AG08395 (cell line): ENCODE results near the gene CHST5.
"Not testable (repeated sequence)": the region's sequence is repeated elsewhere in the genome, so short reads cannot be mapped to it uniquely, and the experiment has no call there.

Experiments
- DNase-seq: peaks from one replicate; pipeline ENCODE4 v3.0.0; 2012; ENCODE audit warnings: mixed read lengths, low spot score

The CHST5 gene

DNA sequence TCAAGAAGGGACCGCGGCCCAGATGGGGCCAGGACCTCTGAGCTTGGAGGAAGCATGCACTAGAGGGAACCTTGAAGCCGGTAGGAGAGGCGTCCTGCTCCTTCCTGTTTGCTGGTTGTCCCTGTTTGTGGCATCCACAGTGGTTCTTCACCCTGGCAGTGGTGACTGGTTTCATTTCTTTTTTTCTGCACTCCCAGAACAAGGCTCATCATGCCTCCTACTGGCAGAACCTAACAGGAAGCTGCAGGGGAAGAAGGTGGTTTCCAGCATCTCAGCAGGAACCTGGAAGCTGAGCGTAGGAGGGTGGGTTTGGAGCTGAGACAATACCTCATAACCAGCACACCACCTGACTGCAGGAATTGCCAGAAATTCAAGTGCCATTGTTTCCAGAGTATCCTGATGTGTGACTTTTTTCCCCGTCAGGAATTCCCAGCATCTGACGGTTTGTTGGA is 14.3 kb upstream of the CHST5 start:
- no peak for DNase-seq

DNA sequence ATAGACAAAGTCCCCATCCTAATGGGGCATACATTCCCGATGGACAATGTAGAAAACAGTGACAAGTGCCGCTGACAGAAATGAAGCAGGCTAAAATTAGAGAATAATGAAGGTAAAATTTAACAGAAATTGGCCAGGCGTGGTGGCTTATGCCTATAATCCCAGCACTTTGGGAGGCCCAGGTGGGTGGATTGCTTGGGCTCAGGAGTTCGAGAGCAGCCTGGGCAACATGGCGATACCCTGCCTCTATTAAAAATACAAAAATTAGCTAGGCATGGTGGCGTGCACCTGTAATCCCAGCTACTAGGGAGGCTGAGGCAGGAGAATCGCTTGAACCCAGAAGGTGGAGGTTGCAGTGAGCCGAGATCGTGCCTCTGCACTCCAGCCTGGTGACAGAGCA is 12.5 kb upstream of the CHST5 start:
- not testable (repeated sequence) for DNase-seq

DNA sequence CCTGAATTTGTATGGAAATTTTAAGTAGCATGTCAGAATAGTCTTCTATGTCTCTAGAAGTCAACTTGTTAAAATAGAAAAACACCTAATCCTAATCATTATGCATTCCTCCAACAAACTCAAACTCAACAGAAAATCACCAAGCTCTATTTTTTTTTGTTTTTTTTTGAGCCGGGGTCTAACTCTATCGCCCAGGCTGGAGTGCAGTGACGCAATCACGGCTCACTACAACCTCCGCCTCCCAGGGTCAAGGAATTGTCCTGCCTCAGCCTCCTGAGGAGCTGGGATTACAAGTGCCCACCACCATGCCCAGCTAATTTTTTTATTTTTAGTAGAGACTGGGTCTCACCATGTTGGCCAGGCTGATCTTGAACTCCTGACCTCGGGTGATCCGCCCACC is 10.4 kb upstream of the CHST5 start:
- no peak for DNase-seq

DNA sequence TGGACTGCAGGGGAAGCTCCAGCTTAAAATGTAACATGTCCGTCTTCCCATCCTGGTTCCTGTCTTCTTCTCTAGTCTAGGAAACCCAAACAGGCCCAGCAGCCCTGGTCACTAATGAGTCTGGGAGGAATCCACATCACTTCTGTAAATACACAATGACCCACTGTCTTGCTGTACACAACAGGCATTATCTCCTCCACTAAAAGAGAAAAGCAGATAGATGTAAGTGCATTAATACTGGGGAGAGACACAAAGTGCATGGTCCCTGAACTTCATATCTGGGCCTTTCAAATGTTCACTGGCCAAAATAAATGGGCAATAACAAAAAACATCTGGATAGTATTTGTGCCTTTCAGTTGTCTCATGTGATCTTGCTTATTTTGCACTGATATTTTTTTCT is 10.0 kb upstream of the CHST5 start:
- DNase-seq: not testable (repeated sequence)

- not testable (repeated sequence) for DNase-seq
Measured at GRCh38 chr16:75542462-75542861, 6.6 kb upstream of the CHST5 start.

- no peak for DNase-seq
Measured at GRCh38 chr16:75541236-75541635, 5.3 kb upstream of the CHST5 start.

GRCh38 chr16:75538882-75539565 is 3.1 kb upstream of the CHST5 start:
- not testable (repeated sequence) for DNase-seq

DNA sequence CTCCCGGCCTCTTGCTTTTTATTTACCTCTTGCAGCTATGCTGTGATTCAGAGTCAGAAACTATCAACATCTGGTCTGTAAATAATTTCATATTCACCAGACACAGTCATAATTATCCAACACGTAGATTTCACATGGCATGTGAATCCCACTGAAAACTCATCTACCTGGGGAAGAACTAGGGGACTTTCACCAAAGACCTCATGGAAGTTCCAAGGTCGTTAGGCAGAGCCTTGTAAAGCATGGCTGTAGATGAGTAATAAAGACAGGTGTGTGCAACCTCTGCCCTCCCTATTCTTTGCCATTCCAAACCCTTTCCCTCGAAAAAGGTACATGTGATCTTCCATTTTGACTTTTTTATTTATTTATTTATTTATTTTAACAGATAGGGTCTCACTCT is 1.9 kb upstream of the CHST5 start:
- DNase-seq: no peak

DNA sequence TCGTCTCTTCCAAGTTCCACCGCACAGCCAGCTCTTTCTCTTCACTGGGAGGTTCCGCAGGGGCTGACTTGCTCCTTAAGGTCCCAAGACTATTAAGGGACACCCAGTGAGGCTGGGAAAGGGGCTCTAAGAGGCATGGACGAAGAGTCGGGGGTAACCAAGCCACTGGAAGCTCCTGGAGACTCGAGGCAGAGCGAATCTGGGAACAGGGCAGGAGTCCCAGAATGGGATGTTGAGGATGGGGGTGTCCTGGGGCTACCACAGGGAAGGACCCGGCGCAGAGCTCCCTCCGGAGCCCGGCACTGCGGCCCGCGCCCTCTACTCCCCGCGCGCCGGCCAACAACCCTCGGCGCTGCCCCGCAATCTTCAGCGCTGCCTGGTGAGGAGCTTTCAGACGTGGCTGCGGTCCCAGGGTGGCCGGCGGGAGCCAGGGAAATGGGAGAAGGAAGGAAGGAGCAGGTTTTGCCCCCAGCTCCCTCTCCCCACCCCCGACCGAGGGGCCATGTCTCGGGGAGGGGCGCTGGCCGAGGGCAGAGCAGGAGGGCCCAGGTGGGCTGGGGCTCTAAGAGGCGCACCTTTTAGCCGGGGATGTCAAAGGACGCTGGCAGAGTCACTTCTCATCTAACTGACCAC is 581 bp downstream of the CHST5 start:
- DNase-seq: no peak

- DNase-seq: no peak
Measured at GRCh38 chr16:75534560-75535205, 1.2 kb downstream of the CHST5 start.

GRCh38 chr16:75532791-75533190 is 3.1 kb downstream of the CHST5 start:
- no peak for DNase-seq

DNA sequence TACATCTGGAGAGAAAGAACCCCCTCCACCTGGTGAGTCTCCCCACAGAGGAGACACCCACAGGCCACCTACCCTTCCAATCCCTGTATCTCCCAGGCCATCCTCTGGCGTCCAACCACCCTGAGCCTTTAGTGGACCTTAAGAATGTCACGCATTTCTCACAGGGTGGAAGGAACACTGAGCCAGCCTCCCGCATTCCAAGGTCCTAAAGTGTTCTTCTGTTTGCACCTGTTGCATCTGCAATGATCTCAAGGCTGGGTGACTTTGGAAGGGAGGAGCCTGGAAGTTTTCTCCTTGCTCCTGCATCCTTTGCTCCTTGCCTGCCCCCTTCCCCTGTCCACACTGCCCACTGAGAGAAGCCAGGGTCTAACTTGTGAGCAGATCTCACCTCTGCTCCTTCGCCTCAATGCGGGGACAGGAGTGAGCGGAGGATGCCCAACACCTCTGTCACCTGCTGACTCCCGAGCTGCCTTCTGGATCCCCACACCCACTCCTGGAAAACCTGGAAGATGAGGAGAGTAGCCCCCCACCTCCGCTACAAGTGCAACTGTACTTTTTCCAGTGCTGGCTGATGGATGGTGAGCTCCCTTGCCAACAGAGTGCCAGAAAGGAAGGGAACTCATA is 3.7 kb downstream of the CHST5 start:
- no peak for DNase-seq

DNA sequence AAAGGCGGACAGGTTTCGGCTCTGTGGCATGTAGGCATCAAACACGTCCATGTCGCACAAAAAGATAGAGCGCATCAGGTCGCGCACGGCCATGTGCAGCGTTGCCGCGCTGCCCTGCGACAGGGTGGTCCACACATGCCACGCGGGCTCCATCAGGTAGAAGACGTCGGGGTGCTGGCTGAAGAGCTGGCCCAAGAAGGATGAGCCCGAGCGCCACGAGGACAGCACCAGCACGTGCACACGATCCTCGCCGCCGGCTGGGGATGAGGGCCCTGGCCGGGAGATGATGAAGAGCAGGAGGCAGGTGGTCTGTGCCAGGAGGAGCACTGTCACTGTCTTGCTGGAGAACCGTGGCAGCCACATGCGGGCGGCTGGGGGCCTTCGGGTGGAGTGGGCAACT is 5.9 kb downstream of the CHST5 start:
- DNase-seq: no peak

DNA sequence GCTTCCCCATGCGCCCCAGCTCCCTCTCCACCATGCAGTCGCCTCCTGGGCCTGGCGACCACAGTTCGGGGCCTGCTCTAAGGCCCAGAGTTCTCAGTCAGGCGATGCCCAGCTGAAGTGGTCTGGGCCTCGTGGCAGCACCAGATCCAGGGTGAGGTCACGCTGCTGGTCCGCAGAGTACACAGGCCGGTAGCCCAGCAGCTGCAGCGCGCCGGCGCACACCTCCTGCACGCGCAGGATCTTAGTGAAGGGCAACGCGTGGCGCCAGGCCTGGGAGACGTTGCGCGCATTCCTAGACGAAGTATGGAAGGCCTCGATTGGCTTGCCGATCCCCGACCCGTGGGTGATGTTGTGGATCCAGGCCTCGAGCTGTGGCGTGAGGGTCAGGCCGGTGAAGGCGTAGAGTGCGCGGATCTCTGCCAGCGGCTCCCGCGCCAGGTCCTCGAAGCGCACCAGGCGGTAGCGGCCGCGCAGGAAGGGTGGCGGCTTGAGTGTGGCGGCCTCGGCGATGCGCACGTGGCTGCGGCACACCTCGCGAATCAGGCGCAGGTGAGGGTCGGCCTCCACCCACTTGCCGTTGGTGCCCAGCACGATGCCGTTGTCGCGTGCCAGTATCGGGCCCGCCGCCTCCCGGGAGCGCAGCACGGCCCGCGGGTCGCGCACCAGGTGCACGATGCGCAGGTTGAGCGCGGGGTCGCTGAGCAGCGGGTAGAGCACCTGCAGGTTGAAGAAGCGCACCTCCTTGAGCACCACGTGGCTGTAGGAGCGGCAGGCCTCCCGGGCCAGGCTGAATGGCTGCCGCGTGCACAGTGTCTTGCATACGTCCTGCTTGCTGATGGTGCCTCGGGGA is 6.6 kb downstream of the CHST5 start:
- no peak for DNase-seq

- no peak for DNase-seq
Measured at GRCh38 chr16:75527825-75528299, 8.0 kb downstream of the CHST5 start.

DNA sequence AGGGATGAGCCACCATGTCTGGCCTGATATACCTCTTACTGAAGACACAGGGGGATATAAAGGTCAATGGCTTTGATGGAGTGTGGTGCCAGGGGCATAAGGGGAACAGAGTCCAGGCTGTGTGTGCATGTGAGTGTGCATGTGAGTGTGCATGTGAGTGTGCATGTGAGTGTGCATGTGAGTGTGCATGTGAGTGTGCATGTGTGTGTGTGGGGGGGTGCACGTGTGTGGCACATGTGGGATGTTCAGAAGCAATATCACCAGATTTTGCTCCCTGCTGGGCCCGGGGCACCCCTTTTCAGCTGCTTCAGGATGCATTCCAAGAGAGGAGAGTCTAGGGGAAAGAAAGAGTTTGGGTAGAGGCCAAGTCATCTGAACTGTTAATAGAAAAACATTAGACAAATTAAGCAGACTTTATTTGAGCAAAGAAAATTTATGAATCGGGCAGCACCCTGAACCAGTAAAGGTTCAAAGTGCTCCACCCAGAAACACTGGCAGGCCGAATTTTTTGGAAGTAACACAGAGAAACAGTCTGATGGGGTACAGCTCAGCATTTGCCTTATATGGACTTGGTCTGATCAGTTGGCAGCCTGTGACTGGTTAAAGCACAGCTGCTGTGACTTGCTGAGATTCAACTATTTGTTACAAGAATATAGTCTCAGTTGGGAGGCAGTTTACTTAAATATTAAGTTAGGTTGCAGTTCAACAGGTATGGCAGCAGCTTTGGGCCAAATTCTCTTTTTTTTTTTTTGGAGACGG is 9.7 kb downstream of the CHST5 start:
- DNase-seq: no peak

DNA sequence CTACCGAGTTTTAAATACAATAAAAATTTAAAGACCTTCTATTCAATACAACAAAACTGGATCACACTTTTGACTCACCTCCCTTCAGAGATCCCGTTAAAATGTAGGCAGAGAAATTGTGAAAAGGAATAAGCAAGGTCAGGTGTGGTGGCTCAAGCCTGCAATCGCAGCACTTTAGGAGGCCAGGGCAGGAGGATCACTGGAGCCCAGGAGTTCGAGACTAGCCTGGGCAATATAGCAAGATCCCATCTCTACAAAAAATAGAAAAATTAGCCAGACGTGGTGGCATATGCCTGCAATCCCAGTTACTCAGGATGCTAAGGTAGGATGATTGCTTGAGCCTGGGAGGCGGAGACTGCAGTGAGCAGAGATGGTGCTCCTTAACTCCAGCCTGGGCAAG is 16.7 kb downstream of the CHST5 start:
- no peak for DNase-seq

DNA sequence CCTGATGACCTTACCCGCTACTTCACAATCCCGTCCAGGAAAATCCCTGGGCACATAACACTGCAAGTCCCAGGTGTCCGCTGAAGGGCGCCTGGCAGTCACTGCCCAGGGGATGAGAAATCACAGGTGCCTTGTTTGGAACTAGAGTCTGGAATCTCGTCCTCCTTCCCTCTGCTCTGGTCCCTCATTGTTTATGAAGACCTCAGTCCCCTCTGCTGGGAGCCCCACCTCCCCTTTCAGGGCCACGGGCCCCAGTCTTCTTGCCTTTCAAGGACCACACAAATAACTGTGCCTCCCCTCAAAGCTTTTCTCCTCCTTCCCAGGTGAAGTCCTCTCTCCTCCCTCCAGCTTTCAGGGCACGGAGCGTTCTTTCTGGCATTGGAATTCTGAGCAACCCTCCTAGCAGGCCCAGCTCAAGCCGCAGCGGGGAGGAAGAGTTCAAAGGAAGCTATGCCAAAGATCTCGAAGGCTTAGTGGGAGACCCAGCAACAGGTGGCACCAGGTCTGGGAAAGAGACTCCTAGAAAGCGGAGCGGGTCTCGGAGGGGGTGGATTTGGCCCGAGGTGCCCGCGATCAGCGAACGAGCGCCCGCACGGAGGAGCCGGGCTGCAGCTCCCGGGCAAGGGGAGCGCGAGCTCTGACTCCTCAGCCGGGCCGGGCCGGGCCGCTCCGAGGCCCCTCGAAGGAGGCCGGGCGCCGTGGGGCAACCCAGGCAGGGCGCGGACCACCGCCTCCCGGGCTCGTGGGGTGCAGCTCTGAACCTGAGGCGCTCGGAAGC is 19.5 kb downstream of the CHST5 start:
- not testable (repeated sequence) for DNase-seq

DNA sequence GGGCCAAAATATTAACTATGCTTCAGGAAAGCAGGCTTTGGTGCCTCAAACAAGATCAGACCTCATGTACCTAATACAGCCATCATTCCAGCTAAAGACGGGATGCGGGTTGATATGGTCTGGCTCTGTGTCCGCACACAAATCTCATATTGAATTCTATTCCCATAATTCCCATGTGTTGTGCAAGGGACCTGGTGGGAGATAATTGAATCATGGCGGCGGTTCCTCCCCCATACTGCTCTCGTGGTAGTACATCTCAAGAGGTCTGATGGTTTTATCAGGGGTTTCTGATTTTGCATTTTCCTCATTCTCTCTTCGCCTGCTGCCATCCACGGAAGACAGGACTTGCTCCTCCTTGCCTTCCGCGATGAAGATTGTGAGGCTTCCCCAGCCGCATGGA is 21.6 kb downstream of the CHST5 start:
- no peak for DNase-seq

GRCh38 chr16:75506574-75506973 is 29.3 kb downstream of the CHST5 start:
- DNase-seq: peak; percentile 69
